GM19328 (cell line): ENCODE results near the gene CDC26.

Experiments
- ATAC-seq: cut with Tn5 transposase; IDR thresholded peaks from one replicate; pipeline ENCODE4 v1.9.1; 2021; ENCODE audit warnings: mild to moderate bottlenecking, moderate library complexity; ENCODE audit not compliant: unreplicated experiment

CDC26 gene

DNA sequence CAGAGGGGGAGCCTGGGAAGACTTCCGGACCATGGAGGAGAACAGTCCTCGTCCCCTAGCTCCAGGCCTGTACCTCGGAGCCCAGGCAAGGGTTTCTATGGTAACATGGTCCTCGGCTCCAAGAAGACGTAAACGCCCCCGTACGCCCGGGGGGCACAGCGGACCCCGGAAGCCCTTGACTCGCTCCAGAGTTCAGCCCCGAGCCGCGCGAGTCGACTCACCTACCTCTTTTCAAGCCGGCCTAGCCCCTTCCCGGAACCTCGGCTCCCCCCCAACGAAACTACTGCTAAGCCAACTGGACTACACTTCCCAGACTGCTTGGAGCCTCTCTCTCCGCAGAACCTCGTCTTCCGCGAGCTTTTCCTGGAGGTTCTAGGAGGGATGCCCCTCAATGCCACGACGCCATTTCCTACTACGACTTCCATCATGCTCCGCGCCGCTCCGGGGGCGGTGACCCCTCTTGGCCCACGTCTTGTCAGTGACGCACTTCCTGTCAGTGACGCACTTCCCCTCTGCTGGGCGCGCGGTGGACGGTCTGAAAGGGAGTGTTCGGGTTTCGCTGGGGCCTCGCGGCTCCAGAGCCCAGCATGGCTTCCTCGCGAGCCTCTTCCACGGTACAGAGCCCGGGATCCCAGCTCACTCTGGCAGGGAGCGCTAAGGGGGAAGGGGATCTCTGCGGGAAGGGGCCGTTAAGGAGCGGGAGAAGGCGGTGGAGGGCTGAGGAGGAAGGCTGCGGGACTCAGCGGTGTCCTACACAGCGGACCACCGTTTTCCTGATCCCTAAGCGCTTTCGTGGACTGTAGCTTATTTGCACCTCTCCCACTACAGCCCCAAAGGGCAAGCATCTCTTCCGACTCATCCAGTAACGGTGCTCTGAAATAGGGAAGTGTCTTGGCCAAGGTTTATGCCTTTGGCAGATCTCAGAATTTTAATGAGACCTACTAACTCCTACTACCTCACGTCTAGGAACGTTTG is at the start of gene CDC26, which contains the start of gene PRPF4:
TSS of gene CDC26 (minus strand) at position 416 of the 975 bp plus-strand sequence. CDS start 3,065 bp downstream, outside the sequence.
TSS of gene PRPF4 (plus strand) at position 502 of the 975 bp plus-strand sequence. CDS start at position 588, 86 bp downstream.
- peak; percentile 98 for ATAC-seq

DNA sequence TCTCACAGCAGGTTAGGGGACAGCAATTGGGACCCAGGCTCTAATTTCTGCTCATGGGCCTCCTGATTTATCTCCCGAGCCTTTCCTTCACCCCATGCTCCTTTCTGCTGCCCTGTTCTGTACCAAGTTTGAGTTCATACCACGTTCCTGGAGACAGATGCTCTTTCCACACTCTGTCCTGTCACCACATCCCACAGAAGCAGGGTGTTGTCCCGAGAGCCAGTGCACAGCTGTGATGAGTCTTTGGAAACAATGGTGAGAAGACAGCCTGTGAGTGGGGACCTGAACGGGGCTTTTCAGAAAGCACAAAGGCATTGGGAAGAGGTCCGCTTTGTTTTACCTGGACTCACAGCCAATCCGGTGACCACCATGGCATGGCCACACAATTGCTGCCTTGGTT is 47.3 kb upstream of the CDC26 start:
- ATAC-seq = no peak

DNA sequence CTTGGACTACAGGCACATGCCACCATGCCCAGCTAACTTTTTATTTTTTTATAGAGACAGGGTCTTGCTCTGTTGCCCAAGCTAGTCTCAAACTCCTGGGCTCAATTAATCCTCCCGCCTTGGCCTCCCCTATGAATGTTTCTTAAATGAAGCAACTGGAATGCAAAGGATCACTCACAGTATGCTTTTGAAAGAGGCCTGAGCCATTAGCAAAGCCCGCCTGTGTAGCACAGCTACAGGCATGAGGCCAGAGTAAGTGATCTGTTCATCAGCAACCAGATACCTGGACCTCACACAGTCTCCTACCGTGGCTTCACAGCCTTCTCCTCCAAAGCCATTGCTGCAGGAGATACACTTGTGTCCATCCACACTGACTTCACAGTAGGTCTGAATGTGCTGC is 44.7 kb upstream of the CDC26 start:
- no peak for ATAC-seq

DNA sequence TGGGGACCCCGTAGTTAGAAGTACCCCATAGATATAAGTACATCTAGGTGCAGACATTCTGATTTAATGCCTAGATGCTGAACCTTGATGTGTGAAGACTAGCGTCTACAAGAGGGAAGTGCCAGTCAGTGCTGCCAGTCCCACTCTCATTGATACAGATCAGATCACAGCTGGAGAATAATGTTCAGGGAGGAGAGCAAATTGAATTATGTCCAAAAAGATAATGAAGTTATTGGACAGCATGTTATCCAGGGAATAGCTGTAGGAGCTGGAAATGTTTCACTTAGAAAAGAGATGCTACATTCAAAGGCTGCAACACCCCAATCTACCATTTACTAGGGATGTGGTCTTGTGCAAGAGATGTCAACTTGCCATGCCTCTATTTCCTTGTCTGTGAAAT is 43.7 kb upstream of the CDC26 start:
- no peak for ATAC-seq

DNA sequence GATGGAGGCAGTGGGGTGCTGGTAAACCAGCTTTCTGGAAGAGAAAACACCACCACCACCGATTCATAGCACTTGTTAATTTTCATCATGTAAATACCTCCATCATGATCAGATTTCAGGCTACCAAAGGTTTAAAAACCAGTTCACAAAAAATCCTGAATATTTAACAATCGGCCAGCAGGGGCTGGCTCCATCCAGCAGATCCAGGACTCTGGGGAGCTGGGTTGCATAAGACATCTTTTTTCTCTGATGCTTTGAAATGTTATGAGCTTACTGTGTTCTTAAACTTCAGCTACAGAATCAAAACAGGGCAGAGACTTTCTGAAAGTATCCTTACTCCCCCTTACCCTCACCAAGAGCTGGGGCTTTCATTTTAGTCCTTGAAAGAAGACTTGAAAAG is 42.4 kb upstream of the CDC26 start:
- ATAC-seq = no peak

DNA sequence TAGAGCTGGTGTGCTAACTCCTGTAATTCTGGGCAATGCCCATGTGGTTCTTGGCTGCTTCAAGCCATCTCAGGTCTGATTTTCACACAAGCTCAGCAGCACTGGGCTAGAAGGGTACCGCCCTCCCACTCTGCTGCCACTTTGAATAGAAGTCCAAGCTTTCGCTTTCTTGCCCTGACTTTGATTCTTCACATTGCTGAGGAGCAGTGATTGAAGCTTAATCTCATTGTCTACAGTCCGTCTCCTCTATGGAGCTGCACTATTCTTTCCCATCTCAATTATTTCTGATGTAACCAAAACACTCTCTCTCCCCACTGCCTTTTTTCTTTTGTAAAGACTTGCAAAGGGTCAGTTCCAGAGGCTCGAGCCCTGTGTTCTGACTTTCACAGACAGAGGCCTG is 40.7 kb upstream of the CDC26 start:
- ATAC-seq = no peak

DNA sequence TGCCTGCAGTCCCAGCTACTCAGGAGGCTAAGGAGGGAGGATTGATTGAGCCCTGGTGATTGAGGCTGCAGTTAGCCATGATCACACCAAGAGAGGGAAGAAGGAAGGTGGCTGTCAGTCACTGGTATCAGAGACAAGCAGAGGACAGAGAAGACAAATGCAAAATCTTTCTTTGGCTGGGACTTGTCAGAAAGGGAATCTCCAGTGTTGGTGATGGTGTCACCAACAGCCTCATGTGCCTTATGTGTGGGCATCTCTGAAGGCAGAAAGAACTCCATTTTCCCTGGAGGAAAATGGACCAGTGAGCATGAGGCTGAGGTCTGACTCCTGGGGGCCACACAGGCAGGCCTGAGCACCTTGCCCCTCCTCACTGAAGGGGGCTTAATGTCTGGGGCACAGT is 39.9 kb upstream of the CDC26 start:
- no peak for ATAC-seq

DNA sequence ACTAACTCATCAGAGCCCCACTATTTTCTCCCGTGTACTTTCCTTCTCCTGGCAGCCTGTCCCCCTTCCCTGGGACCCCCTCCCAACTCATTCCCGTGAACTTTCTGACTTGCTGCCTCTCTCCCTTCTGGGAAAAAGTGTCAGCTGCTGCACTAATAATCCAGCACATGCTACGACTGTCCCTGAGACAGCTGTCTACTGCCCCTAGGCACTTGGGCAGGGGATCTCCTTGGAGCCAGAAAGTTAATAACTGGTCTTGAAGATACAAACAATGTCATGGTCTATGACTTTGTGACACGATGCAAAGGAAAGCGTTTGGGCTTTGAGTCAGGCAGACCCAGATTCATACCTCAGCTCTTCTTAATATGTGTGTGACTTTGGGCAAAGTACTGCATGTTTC is 37.9 kb upstream of the CDC26 start:
- ATAC-seq = no peak

DNA sequence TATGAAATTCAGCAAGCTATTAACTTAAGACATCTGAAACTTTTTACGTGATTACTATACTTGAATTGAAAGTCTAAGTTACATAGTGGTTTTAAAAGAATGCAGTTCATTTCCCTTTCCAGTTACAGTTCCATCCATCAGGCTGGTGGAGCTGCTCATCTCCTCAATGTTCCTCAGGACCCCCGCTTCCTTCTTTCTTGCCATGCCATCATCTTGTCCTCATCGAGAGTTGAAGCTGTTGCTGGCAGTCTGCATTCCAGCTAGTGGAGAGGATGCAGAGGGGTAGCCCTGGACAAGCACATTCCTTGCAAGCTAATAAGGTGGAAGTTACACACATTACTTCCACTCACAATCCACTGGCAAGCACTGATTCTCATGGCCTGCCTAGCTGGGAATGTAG is 36.6 kb upstream of the CDC26 start:
- no peak for ATAC-seq

DNA sequence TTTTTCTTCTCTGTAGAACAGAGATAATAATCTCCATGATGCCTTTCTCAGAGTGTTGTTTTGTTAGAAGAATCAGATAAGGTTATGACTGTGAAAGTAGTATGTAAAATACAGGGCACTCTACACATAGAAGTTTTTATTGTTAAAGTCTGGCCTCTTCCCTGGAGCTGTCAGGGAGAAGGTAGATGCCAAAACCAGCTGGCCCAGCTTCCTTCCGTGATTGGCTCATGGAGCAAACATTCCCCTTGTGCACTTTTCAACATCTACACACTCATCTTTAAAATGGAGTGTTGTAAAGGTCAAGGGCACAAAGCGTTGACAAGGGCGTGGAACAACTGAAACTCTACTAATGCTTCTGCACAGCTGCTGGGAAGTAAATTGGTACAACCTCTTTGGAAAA is 35.2 kb upstream of the CDC26 start:
- no peak for ATAC-seq

DNA sequence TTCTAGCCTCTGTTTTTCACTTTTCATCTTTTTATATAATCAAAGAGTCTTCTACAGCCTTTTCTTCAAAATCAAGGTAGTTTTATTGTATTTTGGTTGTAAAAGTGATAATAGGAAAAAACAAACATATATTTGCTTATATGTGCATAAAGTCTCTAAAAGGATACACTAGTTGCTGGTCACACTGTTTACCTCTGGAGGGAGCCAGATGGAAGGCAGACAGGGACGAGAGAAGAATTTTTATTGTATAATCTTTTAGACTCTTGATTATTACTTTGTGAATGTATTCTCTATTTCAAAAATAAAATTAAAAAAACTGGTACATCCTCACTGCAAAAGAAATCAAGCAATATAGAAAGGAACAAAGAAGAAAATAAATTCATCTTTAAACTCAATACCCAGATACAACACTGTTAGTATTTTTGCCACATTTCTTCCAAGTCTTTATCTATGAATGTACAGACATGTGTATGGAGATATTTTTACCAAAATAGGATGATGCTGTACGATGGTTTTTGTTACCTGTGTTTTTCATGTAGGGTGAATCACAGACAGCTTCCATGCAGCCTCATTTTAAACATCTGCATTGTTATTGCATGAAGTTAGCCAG is 33.9 kb upstream of the CDC26 start:
- no peak for ATAC-seq

DNA sequence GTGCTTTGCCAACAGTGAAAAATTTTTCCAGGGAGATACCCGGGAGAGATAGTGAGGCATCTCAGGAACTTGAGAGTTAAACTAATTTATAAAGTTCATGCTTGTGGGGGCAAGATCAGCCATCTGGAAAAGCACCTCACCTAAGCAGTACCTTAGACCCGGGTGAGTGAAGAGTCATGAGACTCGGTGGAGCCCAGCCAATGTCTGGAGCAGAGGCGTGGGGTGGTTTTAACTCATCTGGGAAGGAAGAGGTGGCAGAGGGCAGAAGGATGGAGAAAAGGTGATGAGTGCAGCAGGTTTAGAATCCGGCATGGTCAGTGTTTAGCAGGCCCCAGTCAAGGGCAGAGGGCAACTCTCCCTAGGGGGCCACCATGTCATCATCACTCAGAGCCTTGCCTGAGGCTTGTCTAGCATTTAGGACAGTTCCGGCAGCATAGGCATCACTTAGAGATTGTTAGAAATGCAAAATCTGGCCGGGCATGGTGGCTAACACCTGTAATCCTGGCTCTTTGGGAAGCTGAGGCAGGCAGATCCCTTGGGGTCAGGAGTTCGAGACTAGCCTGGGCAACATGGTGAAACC is 32.1 kb upstream of the CDC26 start:
- ATAC-seq = no peak

DNA sequence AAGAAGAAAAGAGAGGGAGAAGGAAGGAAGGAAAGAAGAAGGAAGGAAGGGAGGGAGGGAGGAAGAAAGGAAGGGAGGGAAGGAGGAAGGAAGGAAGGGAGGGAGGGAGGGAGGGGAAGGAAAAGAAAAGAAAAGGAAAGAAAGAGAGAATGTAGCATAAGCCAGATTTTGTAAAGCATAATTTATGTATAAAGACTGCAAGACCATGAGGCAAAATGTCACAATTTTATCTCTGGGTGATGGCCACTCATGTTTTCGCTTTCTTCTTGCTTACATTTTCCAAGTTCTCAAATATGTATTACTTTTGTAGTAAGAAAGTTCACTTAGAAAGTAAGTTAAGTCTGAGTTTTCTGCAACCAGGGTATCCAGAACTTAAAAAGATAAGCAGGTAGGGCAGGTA is 31.2 kb upstream of the CDC26 start:
- no peak for ATAC-seq

DNA sequence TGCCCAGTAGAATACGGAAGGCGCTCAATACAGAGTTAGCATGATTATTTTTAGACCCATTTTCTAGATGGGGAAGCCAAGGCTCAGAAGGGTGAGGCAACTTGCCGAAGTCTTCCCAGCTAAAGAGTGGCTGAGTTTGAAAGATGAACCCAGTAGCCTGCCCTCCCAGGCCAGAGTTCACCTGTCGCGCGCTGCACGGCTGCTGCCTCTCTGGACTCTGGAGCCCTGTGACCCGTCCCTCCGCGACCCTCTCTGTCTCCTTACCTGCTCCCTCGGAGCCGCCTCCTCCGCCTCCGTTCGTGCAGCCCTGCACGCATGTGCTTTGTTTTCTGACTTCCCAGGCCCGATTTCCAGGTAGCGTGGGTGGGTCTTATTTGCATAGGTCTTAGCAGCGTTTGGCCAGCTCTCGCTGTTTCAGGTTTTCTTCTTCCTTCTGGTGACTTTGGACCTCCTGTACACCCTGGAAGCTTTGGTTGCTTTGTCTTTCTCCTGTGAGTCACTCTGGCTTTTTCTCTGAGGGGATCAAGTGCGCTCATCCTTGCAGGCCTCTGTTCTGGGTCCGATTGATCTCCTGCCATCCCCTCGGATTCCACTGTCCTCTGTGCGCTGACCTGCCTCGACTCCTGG is 27.5 kb upstream of the CDC26 start, which contains the start of gene RNF183:
TSS of gene RNF183 (minus strand) at position 585 of the 627 bp plus-strand sequence. CDS start 5,192 bp downstream, outside the sequence.
- no peak for ATAC-seq

DNA sequence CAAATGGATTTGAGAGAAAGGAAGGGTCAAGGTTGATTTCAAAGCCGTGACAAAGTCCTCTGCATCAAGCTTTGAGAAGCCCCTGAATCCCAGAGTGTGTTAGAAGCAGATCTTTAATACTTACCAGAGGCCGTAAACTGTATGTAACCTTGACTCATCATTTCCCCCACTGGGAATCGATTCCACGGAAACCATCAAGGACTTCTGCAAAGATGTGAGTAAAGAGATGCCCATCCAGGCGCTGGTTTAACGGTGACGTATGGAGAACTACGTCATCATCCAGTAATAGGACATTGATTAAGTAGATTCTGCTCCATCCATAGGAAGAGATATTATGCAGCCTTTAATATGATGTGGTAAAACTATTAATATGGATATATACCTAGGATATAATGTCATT is 26.2 kb upstream of the CDC26 start:
- no peak for ATAC-seq

DNA sequence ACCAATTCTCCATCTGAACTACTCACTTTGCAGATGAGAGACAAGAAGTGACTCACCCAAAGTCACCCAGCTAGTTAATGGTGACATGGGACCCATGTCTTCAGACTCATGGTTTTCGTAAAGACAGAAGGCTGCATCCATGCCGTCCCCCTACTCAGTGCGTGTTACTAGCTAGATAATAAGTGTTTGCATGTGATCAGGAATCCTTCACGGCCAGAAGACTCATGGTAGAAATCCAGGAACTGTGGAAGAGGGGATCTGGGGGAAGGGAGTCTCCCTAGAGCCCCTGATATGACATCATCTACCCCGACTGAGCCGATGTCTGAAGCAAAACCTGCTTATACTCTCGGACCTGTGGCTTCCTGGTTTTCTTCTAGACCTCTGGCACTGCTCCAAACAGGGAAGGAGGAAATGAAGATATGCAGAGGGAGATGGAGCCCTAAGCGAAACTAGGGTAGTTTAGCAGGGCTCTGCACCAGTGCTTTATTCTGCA is 24.5 kb upstream of the CDC26 start:
- no peak for ATAC-seq

DNA sequence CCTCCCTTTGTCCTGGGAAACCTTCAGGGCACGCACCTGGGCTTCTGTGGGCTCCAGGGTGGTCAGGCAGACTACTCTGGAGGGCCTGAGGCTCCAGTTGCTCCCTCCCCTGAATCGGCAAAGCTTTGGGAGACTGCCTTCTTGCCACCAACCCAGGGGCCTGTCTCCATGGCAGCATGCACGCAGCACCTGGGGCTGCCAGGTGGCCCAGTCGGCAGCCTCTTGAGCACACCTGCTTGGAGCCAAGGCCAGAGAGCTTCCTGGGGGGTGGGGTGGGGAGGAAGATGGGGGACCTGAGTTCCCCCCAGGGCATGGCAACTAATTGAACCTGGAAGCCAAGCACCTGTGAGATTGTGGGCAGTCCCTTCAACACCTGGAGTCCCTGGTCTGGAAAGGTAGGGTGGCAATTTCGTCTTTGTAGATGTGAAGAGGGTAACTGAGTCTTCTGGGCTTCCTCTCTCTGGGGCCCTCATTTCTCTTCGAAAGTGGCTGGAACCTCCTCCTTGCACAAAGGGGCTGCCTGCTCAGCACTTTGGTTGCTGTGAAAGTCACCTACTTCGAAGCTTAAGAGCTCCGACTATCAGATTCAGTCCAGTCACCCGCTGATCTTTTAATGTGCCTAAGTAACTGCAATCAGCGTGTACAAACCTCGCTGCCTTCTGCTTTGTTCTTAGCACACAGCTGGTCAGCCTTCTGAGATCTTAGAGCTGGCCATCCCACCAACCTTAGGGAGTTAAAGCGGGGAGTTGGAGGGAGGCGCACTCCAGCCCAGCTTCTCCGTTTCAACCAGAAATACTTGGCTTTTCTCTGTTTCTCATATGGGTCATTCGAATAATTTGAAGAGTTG is 23.8 kb upstream of the CDC26 start:
- no peak for ATAC-seq

DNA sequence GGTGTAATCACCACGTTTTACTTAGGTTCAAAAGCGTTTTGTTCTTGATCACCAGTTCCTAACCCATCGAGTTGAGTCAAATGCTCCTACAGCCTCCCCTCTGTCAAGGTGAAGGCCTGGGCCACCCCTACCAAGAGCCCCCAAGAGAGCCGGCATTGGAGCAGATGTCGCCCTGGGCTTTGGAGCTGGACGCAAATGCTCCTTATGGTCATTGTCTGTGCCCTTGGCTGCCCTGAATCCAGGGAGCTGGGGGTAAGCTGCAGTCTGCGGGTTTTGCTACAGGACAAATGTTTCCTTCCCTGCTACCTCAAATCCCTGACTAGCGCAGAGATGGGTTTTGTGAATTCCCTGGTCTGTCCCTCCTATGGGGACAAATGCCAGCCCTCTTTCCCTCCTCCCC is 22.9 kb upstream of the CDC26 start:
- ATAC-seq = no peak

DNA sequence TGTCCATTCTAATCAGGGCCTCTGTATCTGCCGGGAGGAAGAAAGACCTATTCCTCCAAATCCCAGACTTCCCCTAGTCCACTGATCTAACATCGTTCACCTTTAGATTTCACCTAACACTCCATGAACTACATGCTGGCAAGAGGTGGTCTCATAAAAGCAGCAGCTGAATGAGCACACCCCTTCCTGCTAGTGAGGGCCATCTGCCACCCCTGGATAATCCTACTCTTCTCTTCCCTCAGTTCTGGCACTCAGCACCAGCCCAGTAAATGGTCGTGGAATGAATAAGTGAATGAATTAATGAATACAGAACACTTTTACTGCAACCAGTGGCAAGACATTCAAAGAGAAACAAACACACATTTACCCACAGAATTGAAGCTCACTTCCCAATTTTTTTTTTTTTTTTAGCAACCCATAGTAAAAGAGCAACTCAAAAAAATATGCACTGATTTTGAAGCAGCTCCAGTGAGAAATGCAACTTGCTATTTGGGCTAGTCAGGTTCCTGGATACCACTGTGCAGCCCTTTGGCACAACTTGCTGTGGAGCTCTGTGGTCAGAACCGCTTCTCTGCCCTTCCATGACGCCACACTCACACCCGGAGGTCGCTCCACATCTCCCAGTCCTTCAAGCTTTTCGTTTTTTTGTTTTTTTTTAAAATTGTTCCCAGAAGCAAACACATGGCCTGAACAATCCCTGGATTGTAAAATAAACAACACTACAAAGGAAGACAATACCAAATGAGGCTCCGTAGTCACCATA is 21.6 kb upstream of the CDC26 start:
- ATAC-seq = no peak
